ENCODE results near the gene GSTA3. TPM values are rescaled to one million over a fixed set of nuclear protein-coding genes. Genes with fewer than 3 reads are reported as not detected.
"Not testable (repeated sequence)": the region's sequence is repeated elsewhere in the genome, so short reads cannot be mapped to it uniquely, and the experiment has no call there.

Gene GSTA3
- total RNA-seq: not detected

- no peak for ATAC-seq
Observed at GRCh38 chr6:52909531-52909930, at the start of gene GSTA3. Gene GSTA3 (minus strand): TSS chr6:52909698. CDS start chr6:52905834, 3,864 bp downstream.

GRCh38 chr6:52958546-52959255, 49.2 kb upstream of the GSTA3 start:
- DNase-seq (ENCODE audit: low spot score) (no peak), ATAC-seq (no peak)
- intact Hi-C loops (cut with DNase I): no loop called here

More at GRCh38 chr6:52909531-52909930, at the start of gene GSTA3:
- intact Hi-C loops (cut with DNase I): no loop called here
- no peak for DNase-seq (ENCODE audit: low spot score)

- intact Hi-C loops (cut with DNase I): no loop called here
- ATAC-seq (no peak), DNase-seq (ENCODE audit: low spot score) (no peak)
Observed at GRCh38 chr6:52955871-52956270, 46.4 kb upstream of the GSTA3 start.

GRCh38 chr6:52953911-52954839, 44.7 kb upstream of the GSTA3 start:
- no peak for DNase-seq (ENCODE audit: low spot score)
- intact Hi-C loops (cut with DNase I): no loop called here
- no peak for ATAC-seq

- ATAC-seq (no peak), DNase-seq (ENCODE audit: low spot score) (no peak)
- intact Hi-C loops (cut with DNase I): no loop called here
Observed at GRCh38 chr6:52946306-52946705, 36.8 kb upstream of the GSTA3 start.

GRCh38 chr6:52942821-52943220, 33.3 kb upstream of the GSTA3 start:
- DNase-seq (ENCODE audit: low spot score); intact Hi-C loops (cut with DNase I); ATAC-seq: not testable (repeated sequence)

- intact Hi-C loops (cut with DNase I): no loop called here
- no peak for DNase-seq (ENCODE audit: low spot score)
- ATAC-seq: no peak
Observed at GRCh38 chr6:52942221-52942620, 32.7 kb upstream of the GSTA3 start.

GRCh38 chr6:52937908-52938307, 28.4 kb upstream of the GSTA3 start:
- intact Hi-C loops (cut with DNase I): no loop called here
- no peak for DNase-seq (ENCODE audit: low spot score)

GRCh38 chr6:52933778-52934177, 24.3 kb upstream of the GSTA3 start:
- DNase-seq (ENCODE audit: low spot score) (no peak), ATAC-seq (no peak)
- intact Hi-C loops (cut with DNase I): no loop called here

More at GRCh38 chr6:52937908-52938307, 28.4 kb upstream of the GSTA3 start:
- ATAC-seq: no peak

- DNase-seq (ENCODE audit: low spot score) (no peak), ATAC-seq (no peak)
- intact Hi-C loops (cut with DNase I): no loop called here
Observed at GRCh38 chr6:52931351-52931750, 21.9 kb upstream of the GSTA3 start.

- intact Hi-C loops (cut with DNase I): no loop called here
- ATAC-seq (no peak), DNase-seq (ENCODE audit: low spot score) (no peak)
Observed at GRCh38 chr6:52929321-52930164, 20.0 kb upstream of the GSTA3 start.

GRCh38 chr6:52927451-52927850, 18.0 kb upstream of the GSTA3 start:
- ATAC-seq: no peak

GRCh38 chr6:52925919-52926792, 16.7 kb upstream of the GSTA3 start:
- ATAC-seq (no peak), DNase-seq (ENCODE audit: low spot score) (no peak)
- intact Hi-C loops (cut with DNase I): no loop called here

More at GRCh38 chr6:52927451-52927850, 18.0 kb upstream of the GSTA3 start:
- DNase-seq (ENCODE audit: low spot score): no peak
- intact Hi-C loops (cut with DNase I): no loop called here

GRCh38 chr6:52925042-52925441, 15.5 kb upstream of the GSTA3 start:
- DNase-seq (ENCODE audit: low spot score) (no peak), ATAC-seq (no peak)
- intact Hi-C loops (cut with DNase I): no loop called here

- DNase-seq (ENCODE audit: low spot score); ATAC-seq; intact Hi-C loops (cut with DNase I): not testable (repeated sequence)
Observed at GRCh38 chr6:52923689-52924088, 14.2 kb upstream of the GSTA3 start.

GRCh38 chr6:52922161-52922560, 12.7 kb upstream of the GSTA3 start:
- ATAC-seq: no peak
- intact Hi-C loops (cut with DNase I): no loop called here
- DNase-seq (ENCODE audit: low spot score): no peak

- no peak for DNase-seq (ENCODE audit: low spot score)
- ATAC-seq: no peak
- intact Hi-C loops (cut with DNase I): no loop called here
Observed at GRCh38 chr6:52921743-52922142, 12.2 kb upstream of the GSTA3 start.

GRCh38 chr6:52919511-52919910, 10.0 kb upstream of the GSTA3 start:
- DNase-seq (ENCODE audit: low spot score); intact Hi-C loops (cut with DNase I); ATAC-seq: not testable (repeated sequence)
